CD4-positive, alpha-beta T cell (primary cell): Measurements from ENCODE around the gene KHK. TPM values are rescaled to one million over a fixed set of nuclear protein-coding genes. Genes with fewer than 3 reads are reported as not detected.

Experiments used
- ATAC-seq: fragments of 200-7000 bp; cut with Tn5 transposase; one replicate; pipeline ENCODE4 v1.10.0; 2022; ENCODE audit warnings: mild to moderate bottlenecking; ENCODE audit not compliant: poor library complexity
- CTCF ChIA-PET: fragments of 350-600 bp; sonication (Branson Sonifier 250); formaldehyde crosslinking; loops from one replicate; lab custom pipeline; 2021; ENCODE audit warnings: antibody characterized with exemption, inconsistent platforms; lab: Charles Lee
- POLR2A ChIA-PET: fragments of 350-600 bp; sonication (Branson Sonifier 250); formaldehyde crosslinking; loops from one replicate; lab custom pipeline; 2021; ENCODE audit warnings: antibody characterized with exemption, inconsistent platforms; lab: Charles Lee
- DNase-seq, 14 experiments: peaks; one replicate each; pipeline ENCODE4 v3.0.0-alpha.2; 2013 to 2020; ENCODE audit warnings: mixed read lengths in 2 of 14
- H3K27ac ChIP-seq, 2 donors: one replicate each; pipeline versions ENCODE4 v1.5.1 to v1.7.0; 2013; ENCODE audit warnings: low read length in 2 of 2, low read depth in 1 of 2, mild to moderate bottlenecking in 1 of 2
- H3K27me3 ChIP-seq, 2 experiments: 1 replicate in 1 of 2; 2 replicates in 1 of 2; pipeline versions ENCODE4 v1.6.1 to v1.7.0; 2013; ENCODE audit warnings: low read length in 2 of 2, control low read depth in 1 of 2, mild to moderate bottlenecking in 1 of 2, moderate library complexity in 1 of 2; ENCODE audit not compliant: insufficient read depth in 2 of 2, control insufficient read depth in 1 of 2
- H3K36me3 ChIP-seq: one replicate; pipeline ENCODE4 v1.6.1; 2013; ENCODE audit warnings: low read length, control low read depth; ENCODE audit not compliant: insufficient read depth
- H3K4me1 ChIP-seq: one replicate; pipeline ENCODE4 v1.6.1; 2013; ENCODE audit warnings: low read length, control low read depth; ENCODE audit not compliant: insufficient read depth
- H3K4me3 ChIP-seq: one replicate; pipeline ENCODE4 v1.5.1; 2013; ENCODE audit warnings: mild to moderate bottlenecking, low read length, moderate library complexity
- H3K9me3 ChIP-seq, 2 experiments: 1 replicate in 1 of 2; 2 replicates in 1 of 2; pipeline versions ENCODE4 v1.6.1 to v1.7.0; 2013; ENCODE audit warnings: low read length in 2 of 2, mild to moderate bottlenecking in 2 of 2, control low read depth in 1 of 2, moderate library complexity in 1 of 2; ENCODE audit not compliant: control insufficient read depth in 1 of 2, insufficient read depth in 1 of 2
- H3K27ac Mint-ChIP-seq: one replicate; pipeline ENCODE4 v1.8.0; 2020; ENCODE audit warnings: mixed read lengths
- H3K27me3 Mint-ChIP-seq: one replicate; pipeline ENCODE4 v1.8.0; 2021; ENCODE audit warnings: mixed read lengths
- H3K36me3 Mint-ChIP-seq: one replicate; pipeline ENCODE4 v1.8.0; 2021; ENCODE audit warnings: low read depth, mixed read lengths
- H3K4me1 Mint-ChIP-seq: one replicate; pipeline ENCODE4 v1.8.0; 2021; ENCODE audit warnings: low read depth, mixed read lengths
- H3K4me3 Mint-ChIP-seq: one replicate; pipeline ENCODE4 v1.8.0; 2020; ENCODE audit warnings: mild to moderate bottlenecking, mixed read lengths
- H3K9me3 Mint-ChIP-seq: one replicate; pipeline ENCODE4 v1.8.0; 2020; ENCODE audit warnings: mixed read lengths
- CTCF ChIP-seq: fragments of 200-600 bp; IDR thresholded peaks from one replicate; pipeline ENCODE4 v1.8.0; 2022; ENCODE audit warnings: antibody characterized with exemption, mild to moderate bottlenecking
- intact Hi-C, 2 experiments: fragments of 100-400 bp; cut with DNase I in 1 of 2; cut with micrococcal nuclease in 1 of 2; formaldehyde crosslinking; loops; one replicate each; pipeline versions ENCODE4 v1.15.1 to v1.9.0; 2023 to 2025; cut with DNase I, micrococcal nuclease
- total RNA-seq, 174 experiments: library from RNA in 2 of 174; stranded (reverse) in 2 of 174; gene quantifications; one replicate each; pipeline ENCODE4 v1.2.3 and lab custom pipeline; 2021 to 2026

The KHK gene
- total RNA-seq, 2 experiments from 2014 or later = 4.7 TPM

GRCh38 chr2:27128668-27129571 lies 42.3 kb downstream of the KHK start:
- POLR2A ChIA-PET = interaction anchor here (1.0 kb wide), 1 partner anchor 42 kb away, joined by 3 read pairs; no protein-coding TSS in a partner anchor
- H3K4me3 Mint-ChIP-seq = peak overlapping the region; percentile 38
- no peaks in the 10 kb centered on the region for H3K9me3 ChIP-seq
- DNase-seq (no peak), ATAC-seq (no peak)
- H3K36me3 ChIP-seq = peaks cover 36% of the 10 kb centered on the region
- no peaks in the 10 kb centered on the region for H3K9me3 Mint-ChIP-seq
- no peak overlapping the region for H3K4me3 ChIP-seq
- H3K27me3 ChIP-seq = no peaks in the 10 kb centered on the region
- peaks cover 14% of the 10 kb centered on the region for H3K4me1 Mint-ChIP-seq
- no peak for TF ChIP-seq CTCF
- peaks cover 25% of the 10 kb centered on the region for H3K4me1 ChIP-seq
- H3K36me3 Mint-ChIP-seq = peaks cover 40% of the 10 kb centered on the region
- no peak overlapping the region for H3K27ac ChIP-seq
- CTCF ChIA-PET = no interaction called here
- H3K27ac Mint-ChIP-seq = peak overlapping the region; percentile 44
- no peaks in the 10 kb centered on the region for H3K27me3 Mint-ChIP-seq
- intact Hi-C loops = no loop called here

- H3K36me3 Mint-ChIP-seq = peaks cover 40% of the 10 kb centered on the region
- H3K4me3 ChIP-seq = no peak overlapping the region
- H3K9me3 ChIP-seq = no peaks in the 10 kb centered on the region
- DNase-seq (no peak), ATAC-seq (no peak)
- no peaks in the 10 kb centered on the region for H3K27me3 ChIP-seq
- no peak for TF ChIP-seq CTCF
- peaks cover 36% of the 10 kb centered on the region for H3K36me3 ChIP-seq
- peak overlapping the region; percentile 51 for H3K27ac Mint-ChIP-seq
- intact Hi-C loops = loop anchor here in 1 of 2 experiments (5.0 kb wide), 1 partner anchor 58 kb away; the partner anchor contains the start of gene OST4
- no peak overlapping the region for H3K27ac ChIP-seq
- peaks cover 30% of the 10 kb centered on the region for H3K4me1 ChIP-seq
- CTCF ChIA-PET = no interaction called here
- no peaks in the 10 kb centered on the region for H3K9me3 Mint-ChIP-seq
- H3K27me3 Mint-ChIP-seq = no peaks in the 10 kb centered on the region
- POLR2A ChIA-PET = no interaction called here
- H3K4me1 Mint-ChIP-seq = peaks cover 19% of the 10 kb centered on the region
- H3K4me3 Mint-ChIP-seq = peak overlapping the region; percentile 56
Observed at GRCh38 chr2:27130396-27130795, 43.8 kb downstream of the KHK start.

- Mint-ChIP-seq H3K36me3 (peaks cover 40% of the 10 kb centered on the region), H3K4me3 (peak overlapping the region; percentile 46), H3K27me3 (no peaks in the 10 kb centered on the region), H3K27ac (no peak overlapping the region), H3K4me1 (peaks cover 19% of the 10 kb centered on the region), H3K9me3 (no peaks in the 10 kb centered on the region)
- no peaks in the 10 kb centered on the region for H3K27me3 ChIP-seq
- ChIA-PET CTCF (interaction anchor here (0.9 kb wide), 1 partner anchor 148 kb away, joined by 3 read pairs; no protein-coding TSS in a partner anchor), POLR2A (interaction anchor here (1.2 kb wide), 1 partner anchor 8 kb away, joined by 3 read pairs; the partner anchor contains the start of gene ABHD1)
- peaks cover 30% of the 10 kb centered on the region for H3K4me1 ChIP-seq
- H3K27ac ChIP-seq = no peak overlapping the region
- TF ChIP-seq CTCF = no peak
- no peak overlapping the region for H3K4me3 ChIP-seq
- DNase-seq (no peak), ATAC-seq (no peak)
- intact Hi-C loops = loop anchor here in 1 of 2 experiments (5.0 kb wide), 1 partner anchor 59 kb away; the partner anchor contains the start of gene OST4
- H3K9me3 ChIP-seq = no peaks in the 10 kb centered on the region
- peaks cover 36% of the 10 kb centered on the region for H3K36me3 ChIP-seq
Observed at GRCh38 chr2:27131429-27131828, 44.9 kb downstream of the KHK start.
